GM12878 (cell line): ENCODE data around the gene ADGRL3. TPM values are rescaled to one million over a fixed set of nuclear protein-coding genes. Genes with fewer than 3 reads are reported as not detected.
A peak's percentile ranks its signal among the peaks of the same experiment; 100 is the strongest.

Experiments used
- ATAC-seq: fragments of 200-7000 bp; cut with Tn5 transposase; 3 replicates; pipeline ENCODE4 v1.9.1; 2020; ENCODE audit warnings: mild to moderate bottlenecking, moderate library complexity
- BruUV-seq: library from RNA; stranded (reverse); fragments of 400-500 nt; replicated peaks from 2 replicates; lab custom pipeline; 2021; lab: Mats Ljungman, UMichigan
- CTCF ChIA-PET: fragments of 300-600 bp; sonication (Branson Sonifier 250); formaldehyde crosslinking; extraction: SDS; loops from one replicate; lab custom pipeline; 2021; ENCODE audit warnings: inconsistent platforms; lab: Yijun Ruan, JAX
- POLR2A ChIA-PET: fragments of 350-600 bp; formaldehyde crosslinking; extraction: SDS; loops from one replicate; lab custom pipeline; 2021; ENCODE audit warnings: inconsistent platforms; lab: Charles Lee
- RAD21 ChIA-PET: fragments of 300-600 bp; sonication (Branson Sonifier 250); formaldehyde crosslinking; loops from one replicate; lab custom pipeline; 2023; ENCODE audit warnings: antibody characterized with exemption; ENCODE audit not compliant: unreplicated experiment; lab: Charles Lee
- SMC1A ChIA-PET: fragments of 300-600 bp; sonication (Branson Sonifier 250); formaldehyde crosslinking; loops from one replicate; lab custom pipeline; 2023; ENCODE audit not compliant: unreplicated experiment, uncharacterized antibody; lab: Charles Lee
- DNase-seq: peaks from one replicate; pipeline ENCODE4 v3.0.0-alpha.2; 2011; ENCODE audit warnings: low read depth, low spot score
- FAIRE-seq: peaks from 3 replicates; lab custom pipeline; 2011; peaks lifted over from hg19 to GRCh38; lab: Jason Lieb, UNC
- H2AFZ ChIP-seq: 2 replicates; pipeline ENCODE4 v1.6.0; 2011; ENCODE audit warnings: low read depth, low read length, control low read depth; ENCODE audit not compliant: control insufficient read depth
- H3K27ac ChIP-seq: 2 replicates; pipeline ENCODE4 v1.5.1; 2011; ENCODE audit warnings: control low read depth; ENCODE audit not compliant: control insufficient read depth, insufficient read depth
- H3K27me3 ChIP-seq, 2 experiments: replicated peaks in 1 of 2; 2 replicates each; pipeline versions ENCODE4 v1.6.0 to v1.6.1; 2011; ENCODE audit warnings: low read length in 1 of 2; ENCODE audit not compliant: control insufficient read depth in 2 of 2, insufficient read depth in 2 of 2
- H3K36me3 ChIP-seq, 2 experiments: 2 replicates each; pipeline ENCODE4 v1.5.1; 2011; ENCODE audit warnings: low read length in 1 of 2; ENCODE audit not compliant: control insufficient read depth in 2 of 2, insufficient read depth in 2 of 2
- H3K4me1 ChIP-seq: 2 replicates; pipeline ENCODE4 v1.6.1; 2011; ENCODE audit warnings: mild to moderate bottlenecking, low read length, moderate library complexity, mixed read lengths; ENCODE audit not compliant: control insufficient read depth, insufficient read depth
- H3K4me2 ChIP-seq: 2 replicates; pipeline ENCODE4 v1.6.0; 2011; ENCODE audit warnings: control low read depth; ENCODE audit not compliant: control insufficient read depth, insufficient read depth
- H3K4me3 ChIP-seq: fragments of 200-600 bp; sonication (generic); 2 replicates; pipeline ENCODE4 v1.5.1; 2016
- H3K79me2 ChIP-seq: 2 replicates; pipeline ENCODE4 v1.6.0; 2011; ENCODE audit warnings: low read length; ENCODE audit not compliant: control insufficient read depth, insufficient read depth
- H3K9ac ChIP-seq: 2 replicates; pipeline ENCODE4 v1.8.0; 2011; ENCODE audit warnings: low read length, control low read depth, mixed read lengths; ENCODE audit not compliant: control insufficient read depth, insufficient read depth
- H3K9me3 ChIP-seq: replicated peaks from 3 replicates; pipeline ENCODE4 v1.5.1; 2011; ENCODE audit warnings: mild to moderate bottlenecking, low read length; ENCODE audit not compliant: control insufficient read depth, insufficient read depth
- H4K20me1 ChIP-seq: 2 replicates; pipeline ENCODE4 v1.6.0; 2011; ENCODE audit not compliant: control insufficient read depth, insufficient read depth
- ASH2L ChIP-seq: fragments of 300-600, 200-600 bp; sonication (generic); IDR thresholded peaks from 2 replicates; pipeline ENCODE4 v1.6.1; 2017; ENCODE audit warnings: low read depth, mild to moderate bottlenecking, borderline replicate concordance
- BRCA1 ChIP-seq: IDR thresholded peaks from 2 replicates; pipeline ENCODE4 v1.6.1; 2011; ENCODE audit warnings: low read depth, low read length, improper control_type of control experiment
- DPF2 ChIP-seq: fragments of 450-650 bp; IDR thresholded peaks from 2 replicates; pipeline ENCODE4 v1.6.1; 2017; ENCODE audit warnings: mild to moderate bottlenecking
- JUND ChIP-seq: IDR thresholded peaks from 2 replicates; pipeline ENCODE4 v1.6.1; 2012; ENCODE audit warnings: low read depth, mild to moderate bottlenecking, low read length, improper control_type of control experiment, moderate library complexity
- LARP7 ChIP-seq: fragments of 450-650 bp; IDR thresholded peaks from 2 replicates; pipeline ENCODE4 v1.6.1; 2017; ENCODE audit warnings: mild to moderate bottlenecking
- MYC ChIP-seq: IDR thresholded peaks from 2 replicates; pipeline ENCODE4 v1.6.1; 2011; ENCODE audit warnings: mild to moderate bottlenecking, low read length, moderate library complexity, inconsistent platforms; ENCODE audit not compliant: insufficient read depth, insufficient replicate concordance, insufficient read length, severe bottlenecking
- NR2C2 ChIP-seq: IDR thresholded peaks from 2 replicates; pipeline ENCODE4 v1.6.1; 2011; ENCODE audit warnings: borderline replicate concordance, low read depth; ENCODE audit not compliant: control insufficient read depth, insufficient read length
- PML ChIP-seq: IDR thresholded peaks from 2 replicates; pipeline ENCODE4 v1.6.1; 2012; ENCODE audit warnings: low read length, inconsistent platforms
- RCOR1 ChIP-seq: conservative IDR thresholded peaks from 2 replicates; pipeline ENCODE4 v1.6.1; 2012; ENCODE audit warnings: low read depth, low read length, improper control_type of control experiment
- STAT1 ChIP-seq: fragments of 450-650 bp; conservative IDR thresholded peaks from 2 replicates; pipeline ENCODE4 v1.6.1; 2014; ENCODE audit warnings: antibody characterized with exemption, mild to moderate bottlenecking
- SUPT20H ChIP-seq: IDR thresholded peaks from 2 replicates; pipeline ENCODE4 v1.6.1; 2011; ENCODE audit warnings: low read depth, mild to moderate bottlenecking, low read length, moderate library complexity, borderline replicate concordance; ENCODE audit not compliant: control insufficient read depth
- TARDBP ChIP-seq: IDR thresholded peaks from 2 replicates; pipeline ENCODE4 v1.6.1; 2016; ENCODE audit warnings: borderline replicate concordance
- USF1 ChIP-seq: IDR thresholded peaks from 2 replicates; pipeline ENCODE4 v1.6.1; 2011; ENCODE audit warnings: borderline replicate concordance, low read depth, mild to moderate bottlenecking, moderate library complexity, mixed read lengths, low read length; ENCODE audit not compliant: insufficient read depth; ENCODE audit errors: extremely low read length
- ZNF217 ChIP-seq: fragments of 450-650 bp; IDR thresholded peaks from 2 replicates; pipeline ENCODE4 v1.6.1; 2017; ENCODE audit warnings: antibody characterized with exemption, mild to moderate bottlenecking
- ZNF274 ChIP-seq: IDR thresholded peaks from one replicate; pipeline ENCODE4 v1.8.0; 2011; ENCODE audit not compliant: insufficient read length, insufficient read depth
- ZNF592 ChIP-seq: fragments of 450-650 bp; IDR thresholded peaks from 2 replicates; pipeline ENCODE4 v1.6.1; 2017; ENCODE audit warnings: mild to moderate bottlenecking, moderate library complexity
- WGBS: methylation state at CpG from one replicate; pipeline ENCODE4 v1.1.6; 2016; ENCODE audit warnings: low lambda C conversion rate; ENCODE audit not compliant: insufficient replicate concordance, insufficient coverage; ENCODE audit errors: missing lambda C conversion rate; 5-methylcytosine and 5-hydroxymethylcytosine counted together
- in situ Hi-C: fragments of 300-500 bp; cut with MboI; formaldehyde crosslinking; loops from 9 replicates; pipeline ENCODE4 v1.14.3; 2018; ENCODE audit warnings: mixed read lengths
- intact Hi-C: fragments of 100-400 bp; cut with micrococcal nuclease; formaldehyde crosslinking; loops from one replicate; pipeline ENCODE4 v1.14.2; 2022; ENCODE audit not compliant: unreplicated experiment
- polyA plus RNA-seq, 11 experiments: library from polyadenylated mRNA; depleted of rRNA in 4 of 11; unstranded in 6 of 11; stranded (reverse) in 5 of 11; fragments of >200 nt; fragmentation: Nextera tagmentation in 4 of 11; fragmentation: Illumina TruSeq in 1 of 11; extraction: Ambion mirVana in 4 of 11; extraction: Trizol in 1 of 11; gene quantifications; 1 replicate in 1 of 11; 2 replicates in 10 of 11; pipeline versions ENCODE4 v1.2.1 to v1.2.3, GENCODE V29; 2011 to 2016; ENCODE audit warnings: inconsistent platforms in 2 of 11, missing spikeins in 2 of 11, low read depth in 1 of 11
- total RNA-seq, 4 experiments: library from RNA; depleted of rRNA in 3 of 4; stranded (reverse); fragments of >200 nt in 3 of 4; fragmentation: Illumina TruSeq in 1 of 4; extraction: Trizol in 1 of 4; gene quantifications; 2 replicates each; pipeline versions ENCODE4 v1.2.1 to v1.2.3, GENCODE V29; 2013 to 2021

ADGRL3 gene
- total and polyA plus RNA-seq, 10 of the 15 experiments (the other 5 are each of a cell fraction or from before 2014, with no cell fraction given): 1.1 TPM; not detected in 9

- intact Hi-C loops (no loop called here), in situ Hi-C loops (no loop called here)
- Histone ChIP-seq H3K4me1 (no peaks in the 10 kb centered on the region), H3K79me2 (no peaks in the 10 kb centered on the region), H2AFZ (no peak overlapping the region), H3K4me2 (no peak overlapping the region), H3K4me3 (no peak overlapping the region), H3K9me3 (no peaks in the 10 kb centered on the region), H3K36me3 (no peaks in the 10 kb centered on the region), H3K27me3 (no peaks in the 10 kb centered on the region), H3K9ac (no peak overlapping the region), H3K27ac (no peak overlapping the region), H4K20me1 (no peaks in the 10 kb centered on the region)
- POLR2A ChIA-PET: no interaction called here
- SMC1A ChIA-PET: interaction anchor here (0.7 to 2.0 kb wide), 5 partner anchors 10 to 517 kb away, joined by 3 to 14 read pairs (median 6); no protein-coding TSS in a partner anchor
- CTCF ChIA-PET: interaction anchor here (1.1 to 1.9 kb wide), 5 partner anchors 8 to 735 kb away, joined by 3 to 7 read pairs (median 4); no protein-coding TSS in a partner anchor
- DNase-seq (no peak), FAIRE-seq (no peak), ATAC-seq (peak; percentile 71)
- RAD21 ChIA-PET: interaction anchor here (0.7 to 1.7 kb wide), 5 partner anchors 9 to 750 kb away, joined by 3 to 9 read pairs (median 5); no protein-coding TSS in a partner anchor
- no TSS peak for BruUV-seq
- TF ChIP-seq STAT1 (no peak), LARP7 (no peak), PML (no peak), ZNF592 (no peak), ZNF217 (no peak), MYC (no peak), BRCA1 (no peak), DPF2 (no peak), RCOR1 (no peak), ZNF274 (no peak), TARDBP (no peak), USF1 (no peak), SUPT20H (no peak), NR2C2 (no peak), JUND (no peak), ASH2L (no peak)
- 49% methylated on average over 2 of the region's 2 CpGs for WGBS
These were observed 340.8 kb downstream of the ADGRL3 start for GRCh38 chr4:61540944-61541343.
